22Rv1 (cell line): ENCODE results near the gene USP2.

Experiments
- ZFX ChIP-seq: fragments of 450-650 bp; IDR thresholded peaks from 2 replicates; pipeline ENCODE4 v1.6.1; 2017; ENCODE audit warnings: antibody characterized with exemption, borderline replicate concordance
- TF ChIP-seq, protein P1 (sequence below): fragments of 450-650 bp; IDR thresholded peaks from 2 replicates; pipeline ENCODE4 v1.5.1; 2017; ENCODE audit warnings: mild to moderate bottlenecking

DNA sequence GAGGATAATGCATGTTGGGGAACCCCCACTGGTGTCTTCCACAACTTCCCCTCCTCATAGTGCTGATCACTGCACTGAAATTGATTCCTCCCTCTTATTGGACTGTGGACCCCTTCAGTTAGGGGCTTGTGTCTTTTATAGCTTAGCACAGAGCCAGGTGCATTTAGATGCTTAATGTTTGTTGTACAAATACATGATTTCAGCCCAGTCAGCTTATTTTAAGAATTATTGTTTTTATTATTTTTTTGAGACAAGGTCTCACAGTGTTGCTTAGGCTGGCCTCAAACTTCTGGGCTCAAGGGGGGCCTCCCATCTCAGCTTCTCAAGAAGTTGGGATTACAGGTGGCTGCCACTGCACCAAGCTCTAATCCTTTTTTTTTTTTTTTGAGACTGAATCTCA lies 33.2 kb upstream of the USP2 start:
- TF ChIP-seq, protein P1, sequence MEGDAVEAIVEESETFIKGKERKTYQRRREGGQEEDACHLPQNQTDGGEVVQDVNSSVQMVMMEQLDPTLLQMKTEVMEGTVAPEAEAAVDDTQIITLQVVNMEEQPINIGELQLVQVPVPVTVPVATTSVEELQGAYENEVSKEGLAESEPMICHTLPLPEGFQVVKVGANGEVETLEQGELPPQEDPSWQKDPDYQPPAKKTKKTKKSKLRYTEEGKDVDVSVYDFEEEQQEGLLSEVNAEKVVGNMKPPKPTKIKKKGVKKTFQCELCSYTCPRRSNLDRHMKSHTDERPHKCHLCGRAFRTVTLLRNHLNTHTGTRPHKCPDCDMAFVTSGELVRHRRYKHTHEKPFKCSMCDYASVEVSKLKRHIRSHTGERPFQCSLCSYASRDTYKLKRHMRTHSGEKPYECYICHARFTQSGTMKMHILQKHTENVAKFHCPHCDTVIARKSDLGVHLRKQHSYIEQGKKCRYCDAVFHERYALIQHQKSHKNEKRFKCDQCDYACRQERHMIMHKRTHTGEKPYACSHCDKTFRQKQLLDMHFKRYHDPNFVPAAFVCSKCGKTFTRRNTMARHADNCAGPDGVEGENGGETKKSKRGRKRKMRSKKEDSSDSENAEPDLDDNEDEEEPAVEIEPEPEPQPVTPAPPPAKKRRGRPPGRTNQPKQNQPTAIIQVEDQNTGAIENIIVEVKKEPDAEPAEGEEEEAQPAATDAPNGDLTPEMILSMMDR, result no peak
- no peak for TF ChIP-seq ZFX
